H9 (cell line): ENCODE measurements around the gene RNF181. TPM values are rescaled to one million over a fixed set of nuclear protein-coding genes. Genes with fewer than 3 reads are reported as not detected.
A peak's percentile ranks its signal among the peaks of the same experiment; 100 is the strongest.

Experiments
- DNase-seq: peaks from one replicate; pipeline ENCODE4 v3.0.0-alpha.2; 2017
- H2AFZ ChIP-seq: one replicate; pipeline ENCODE4 v1.6.1; 2013; ENCODE audit warnings: mild to moderate bottlenecking, low read length, control low read depth, moderate library complexity
- H2AK5ac ChIP-seq: 2 replicates; pipeline ENCODE4 v1.6.1; 2013; ENCODE audit warnings: low read length, control low read depth, mixed read lengths; ENCODE audit not compliant: insufficient read length
- H2BK120ac ChIP-seq: one replicate; pipeline ENCODE4 v1.6.1; 2013; ENCODE audit warnings: low read depth, mild to moderate bottlenecking, low read length, control low read depth, inconsistent platforms; ENCODE audit not compliant: poor library complexity, severe bottlenecking
- H2BK12ac ChIP-seq: 2 replicates; pipeline ENCODE4 v1.6.1; 2013; ENCODE audit warnings: low read length, control low read depth, mixed read lengths, low read depth; ENCODE audit not compliant: insufficient read length
- H2BK15ac ChIP-seq: 2 replicates; pipeline ENCODE4 v1.6.1; 2013; ENCODE audit warnings: low read depth, low read length, control low read depth
- H2BK20ac ChIP-seq: one replicate; pipeline ENCODE4 v1.6.1; 2013; ENCODE audit warnings: low read depth, mild to moderate bottlenecking, low read length, control low read depth, inconsistent platforms; ENCODE audit not compliant: poor library complexity, severe bottlenecking
- H2BK5ac ChIP-seq: 2 replicates; pipeline ENCODE4 v1.6.1; 2013; ENCODE audit warnings: low read length, control low read depth, mixed read lengths; ENCODE audit not compliant: insufficient read length
- H3K14ac ChIP-seq: 2 replicates; pipeline ENCODE4 v1.6.1; 2013; ENCODE audit warnings: low read length, control low read depth; ENCODE audit not compliant: insufficient read depth
- H3K18ac ChIP-seq: 2 replicates; pipeline ENCODE4 v1.6.1; 2013; ENCODE audit warnings: low read depth, mild to moderate bottlenecking, mixed read lengths, low read length, control low read depth; ENCODE audit not compliant: insufficient read length
- H3K23ac ChIP-seq: 2 replicates; pipeline ENCODE4 v1.6.1; 2013; ENCODE audit warnings: low read length, control low read depth, mixed read lengths, low read depth; ENCODE audit not compliant: insufficient read length
- H3K23me2 ChIP-seq: 2 replicates; pipeline ENCODE4 v1.6.1; 2013; ENCODE audit warnings: low read depth, mild to moderate bottlenecking, mixed read lengths, low read length, control low read depth; ENCODE audit not compliant: insufficient read length, poor library complexity, severe bottlenecking
- H3K27ac ChIP-seq: 2 replicates; pipeline ENCODE4 v1.5.1; 2013; ENCODE audit warnings: low read length, control low read depth, mixed read lengths, low read depth; ENCODE audit not compliant: insufficient read length
- H3K27me3 ChIP-seq: 2 replicates; pipeline ENCODE4 v1.6.1; 2013; ENCODE audit warnings: low read length, control low read depth, inconsistent platforms; ENCODE audit not compliant: insufficient read depth
- H3K4ac ChIP-seq: 2 replicates; pipeline ENCODE4 v1.6.1; 2013; ENCODE audit warnings: low read depth, mild to moderate bottlenecking, control low read depth, inconsistent platforms, low read length, moderate library complexity
- H3K4me1 ChIP-seq: 2 replicates; pipeline ENCODE4 v1.6.1; 2013; ENCODE audit warnings: low read length, control low read depth, inconsistent platforms; ENCODE audit not compliant: insufficient read depth
- H3K4me2 ChIP-seq: 2 replicates; pipeline ENCODE4 v1.6.1; 2013; ENCODE audit warnings: low read length, control low read depth, mixed read lengths; ENCODE audit not compliant: insufficient read length, insufficient read depth
- H3K56ac ChIP-seq: 2 replicates; pipeline ENCODE4 v1.6.1; 2013; ENCODE audit warnings: low read depth, mild to moderate bottlenecking, mixed read lengths, low read length, control low read depth; ENCODE audit not compliant: insufficient read length
- H3K79me1 ChIP-seq: 2 replicates; pipeline ENCODE4 v1.6.1; 2013; ENCODE audit warnings: low read depth, mild to moderate bottlenecking, moderate library complexity, low read length, control low read depth, inconsistent platforms; ENCODE audit not compliant: insufficient read depth, poor library complexity, severe bottlenecking
- H3K79me2 ChIP-seq: 2 replicates; pipeline ENCODE4 v1.6.1; 2013; ENCODE audit warnings: low read length, control low read depth, inconsistent platforms; ENCODE audit not compliant: insufficient read depth
- H3K9ac ChIP-seq: 2 replicates; pipeline ENCODE4 v1.6.1; 2013; ENCODE audit warnings: low read length, control low read depth, mixed read lengths; ENCODE audit not compliant: insufficient read length; ENCODE audit errors: extremely low read depth
- H3K9me3 ChIP-seq: one replicate; pipeline ENCODE4 v1.6.1; 2013; ENCODE audit warnings: low read depth, low read length, inconsistent platforms; ENCODE audit not compliant: control insufficient read depth
- H3T11ph ChIP-seq: one replicate; pipeline ENCODE4 v1.6.1; 2013; ENCODE audit warnings: mild to moderate bottlenecking, low read length, control low read depth, inconsistent platforms
- H4K20me1 ChIP-seq: one replicate; pipeline ENCODE4 v1.6.1; 2013; ENCODE audit not compliant: control insufficient read depth, insufficient read length, insufficient read depth
- H4K5ac ChIP-seq: 2 replicates; pipeline ENCODE4 v1.6.1; 2013; ENCODE audit warnings: low read depth, mild to moderate bottlenecking, mixed read lengths, low read length, control low read depth; ENCODE audit not compliant: insufficient read length
- H4K8ac ChIP-seq: replicated peaks from 2 replicates; pipeline ENCODE4 v1.6.1; 2013; ENCODE audit warnings: low read length, control low read depth, mixed read lengths, low read depth; ENCODE audit not compliant: insufficient read length
- H4K91ac ChIP-seq: 2 replicates; pipeline ENCODE4 v1.6.1; 2013; ENCODE audit warnings: low read depth, mild to moderate bottlenecking, moderate library complexity, mixed read lengths, low read length, control low read depth; ENCODE audit not compliant: insufficient read length
- H3K27ac Mint-ChIP-seq, 3 experiments: 2 replicates in 2 of 3; 3 replicates in 1 of 3; pipeline ENCODE4 v1.8.0; 2020 to 2021; ENCODE audit warnings: mixed read lengths in 3 of 3, mild to moderate bottlenecking in 1 of 3, moderate library complexity in 1 of 3
- H3K27me3 Mint-ChIP-seq: 2 replicates; pipeline ENCODE4 v1.8.0; 2021; ENCODE audit warnings: low read depth, mild to moderate bottlenecking, moderate library complexity, mixed read lengths
- H3K36me3 Mint-ChIP-seq, 3 experiments: 2 replicates in 2 of 3; 3 replicates in 1 of 3; pipeline ENCODE4 v1.8.0; 2020 to 2021; ENCODE audit warnings: low read depth in 3 of 3, mixed read lengths in 3 of 3; ENCODE audit not compliant: insufficient read depth in 1 of 3
- H3K4me1 Mint-ChIP-seq, 2 experiments: 2 replicates each; pipeline ENCODE4 v1.8.0; 2020; ENCODE audit warnings: mixed read lengths in 2 of 2
- H3K4me3 Mint-ChIP-seq, 2 experiments: 2 replicates in 1 of 2; 3 replicates in 1 of 2; pipeline ENCODE4 v1.8.0; 2020 to 2021; ENCODE audit warnings: mild to moderate bottlenecking in 2 of 2, mixed read lengths in 2 of 2, moderate library complexity in 1 of 2
- H3K9me3 Mint-ChIP-seq, 2 experiments: 2 replicates in 1 of 2; 3 replicates in 1 of 2; pipeline ENCODE4 v1.8.0; 2020; ENCODE audit warnings: mild to moderate bottlenecking in 2 of 2, mixed read lengths in 2 of 2, moderate library complexity in 1 of 2
- CTCF ChIP-seq: fragments of 200-600 bp; sonication (generic); conservative IDR thresholded peaks from 3 replicates; pipeline ENCODE4 v1.8.0; 2021; ENCODE audit warnings: antibody characterized with exemption, mild to moderate bottlenecking
- WGBS: extraction: QIAGEN DNeasy Blood & Tissue Kit; methylation state at CpG from one replicate; pipeline ENCODE4 v1.1.7; 2013; ENCODE audit warnings: missing lambda C conversion rate, low lambda C conversion rate, mixed read lengths; ENCODE audit not compliant: insufficient read length; ENCODE audit errors: extremely low coverage; 5-methylcytosine and 5-hydroxymethylcytosine counted together
- total RNA-seq: library from RNA; stranded (reverse); gene quantifications from 2 replicates; pipeline ENCODE4 v1.2.1, GENCODE V29; 2021

Gene RNF181
- total RNA-seq, 1 experiment from 2014 or later: 122 TPM

- H3K79me2 ChIP-seq: no peaks in the 10 kb centered on the region
- H4K5ac ChIP-seq: no peak overlapping the region
- no peaks in the 10 kb centered on the region; the same call in 1 of the 2 replicates for H3K4me1 ChIP-seq
- no peak overlapping the region for H3K9ac ChIP-seq
- Mint-ChIP-seq H3K4me3 (peak overlapping the region in 1 of 2 experiments; percentile 17; a peak in 1 of 5 replicates), H3K36me3 (no peaks in the 10 kb centered on the region; a peak in 2 of 7 replicates), H3K9me3 (no peaks in the 10 kb centered on the region; a peak in 1 of 5 replicates), H3K4me1 (peaks cover 8 to 11% of the 10 kb centered on the region in 2 experiments), H3K27me3 (peaks cover 18% of the 10 kb centered on the region), H3K27ac (no peak overlapping the region)
- no peak overlapping the region for H3K56ac ChIP-seq
- H2AFZ ChIP-seq: no peak overlapping the region
- no peak overlapping the region for H3T11ph ChIP-seq
- no peak for DNase-seq
- H3K14ac ChIP-seq: no peak overlapping the region
- H2BK12ac ChIP-seq: no peak overlapping the region
- no peaks in the 10 kb centered on the region for H4K20me1 ChIP-seq
- peaks cover 7% of the 10 kb centered on the region for H3K23me2 ChIP-seq
- no peak overlapping the region for H3K23ac ChIP-seq
- no peak overlapping the region for H2BK120ac ChIP-seq
- peak overlapping the region; percentile 48 for H3K4me2 ChIP-seq
- H3K27ac ChIP-seq: no peak overlapping the region
- no peak overlapping the region for H4K8ac ChIP-seq
- no peak for TF ChIP-seq CTCF
- no peak overlapping the region for H3K18ac ChIP-seq
- no peaks in the 10 kb centered on the region for H3K9me3 ChIP-seq
- H3K27me3 ChIP-seq: peaks cover 5% of the 10 kb centered on the region; the same call in 1 of the 2 replicates
- no peak overlapping the region for H3K4ac ChIP-seq
- H3K79me1 ChIP-seq: no peaks in the 10 kb centered on the region
- no peak overlapping the region for H2BK5ac ChIP-seq
- no peak overlapping the region for H2BK20ac ChIP-seq
- WGBS: no CpG with 5 or more reads among the region's 16 CpGs
- no peak overlapping the region for H2BK15ac ChIP-seq
- H4K91ac ChIP-seq: no peak overlapping the region
- H2AK5ac ChIP-seq: no peak overlapping the region
Measured at GRCh38 chr2:85583667-85584353, 11.7 kb upstream of the RNF181 start.
